Activated B cell treated with CpG ODN at 0.5 μM for 24 hours (primary cell): ENCODE results near the gene RAB11FIP3. TPM values are rescaled to one million over a fixed set of nuclear protein-coding genes. Genes with fewer than 3 reads are reported as not detected.

ENCODE experiments used
- ATAC-seq: fragments of 200-7000 bp; cut with Tn5 transposase; one replicate; pipeline ENCODE4 v1.10.0; 2021; ENCODE audit warnings: low read depth, mild to moderate bottlenecking, moderate library complexity
- CTCF ChIA-PET: fragments of 350-600 bp; sonication (Branson Sonifier 250); formaldehyde crosslinking; loops from one replicate; lab custom pipeline; 2021; ENCODE audit warnings: antibody characterized with exemption; lab: Charles Lee
- POLR2A ChIA-PET: fragments of 350-600 bp; sonication (Branson Sonifier 250); formaldehyde crosslinking; loops from one replicate; lab custom pipeline; 2021; ENCODE audit warnings: antibody characterized with exemption; lab: Charles Lee
- DNase-seq: peaks from one replicate; pipeline ENCODE4 v3.0.0; 2022
- H3K27ac Mint-ChIP-seq: one replicate; pipeline ENCODE4 v1.8.0; 2020; ENCODE audit warnings: mixed read lengths
- H3K27me3 Mint-ChIP-seq: one replicate; pipeline ENCODE4 v1.8.0; 2021; ENCODE audit warnings: mixed read lengths
- H3K36me3 Mint-ChIP-seq: one replicate; pipeline ENCODE4 v1.8.0; 2021; ENCODE audit warnings: low read depth, mixed read lengths
- H3K4me1 Mint-ChIP-seq: one replicate; pipeline ENCODE4 v1.8.0; 2021; ENCODE audit warnings: mixed read lengths
- H3K4me3 Mint-ChIP-seq: one replicate; pipeline ENCODE4 v1.8.0; 2020; ENCODE audit warnings: mild to moderate bottlenecking, mixed read lengths
- H3K9me3 Mint-ChIP-seq: one replicate; pipeline ENCODE4 v1.8.0; 2020; ENCODE audit warnings: mixed read lengths
- intact Hi-C: fragments of 100-400 bp; cut with micrococcal nuclease; formaldehyde crosslinking; loops from one replicate; pipeline ENCODE4 v1.15.1; 2024
- total RNA-seq: library from RNA; stranded (reverse); gene quantifications from 2 replicates; pipeline ENCODE4 v1.2.3, GENCODE V29; 2022
- TF ChIP-seq, protein P1 (sequence below): fragments of 200-600 bp; IDR thresholded peaks from one replicate; pipeline ENCODE4 v1.8.0; 2022; ENCODE audit warnings: antibody characterized with exemption, mild to moderate bottlenecking

RAB11FIP3 gene
- total RNA-seq, 1 donor from 2014 or later, result 35.4 TPM

DNA sequence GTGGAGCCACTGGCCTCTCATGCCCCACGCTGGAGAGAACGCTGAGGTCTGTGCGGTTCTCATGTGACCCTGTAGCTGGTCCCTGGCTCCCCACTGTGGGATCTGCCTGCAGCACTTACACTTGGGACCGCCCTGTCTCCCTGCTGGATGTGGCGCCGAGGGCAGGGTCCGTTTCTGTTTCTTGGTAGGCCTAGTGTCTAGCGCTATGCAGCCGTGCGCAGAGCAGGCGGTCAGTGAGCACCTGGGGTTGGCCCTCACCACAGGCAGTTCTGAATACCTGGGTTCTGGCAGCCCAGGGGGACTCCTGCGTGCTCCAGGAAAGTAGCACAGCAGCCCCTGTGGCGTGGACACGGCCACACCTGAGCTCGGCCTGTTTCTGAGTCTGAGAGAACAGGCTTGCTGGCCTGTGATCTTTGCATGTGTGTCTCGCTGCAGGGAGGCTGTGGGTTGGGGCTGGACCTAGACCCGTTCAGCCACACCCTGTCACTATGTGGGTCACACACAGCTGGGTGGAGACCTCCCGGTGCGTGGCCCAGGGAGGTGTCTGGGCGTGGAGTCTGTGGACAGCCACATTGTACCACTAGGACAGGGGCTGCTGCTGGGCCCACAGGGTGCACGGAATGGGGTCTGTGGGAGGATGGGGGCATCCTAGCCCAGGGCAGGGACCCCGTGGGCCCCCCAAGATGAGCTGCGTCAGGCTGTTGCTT lies 104.8 kb downstream of the RAB11FIP3 start:
- TF ChIP-seq, protein P1, sequence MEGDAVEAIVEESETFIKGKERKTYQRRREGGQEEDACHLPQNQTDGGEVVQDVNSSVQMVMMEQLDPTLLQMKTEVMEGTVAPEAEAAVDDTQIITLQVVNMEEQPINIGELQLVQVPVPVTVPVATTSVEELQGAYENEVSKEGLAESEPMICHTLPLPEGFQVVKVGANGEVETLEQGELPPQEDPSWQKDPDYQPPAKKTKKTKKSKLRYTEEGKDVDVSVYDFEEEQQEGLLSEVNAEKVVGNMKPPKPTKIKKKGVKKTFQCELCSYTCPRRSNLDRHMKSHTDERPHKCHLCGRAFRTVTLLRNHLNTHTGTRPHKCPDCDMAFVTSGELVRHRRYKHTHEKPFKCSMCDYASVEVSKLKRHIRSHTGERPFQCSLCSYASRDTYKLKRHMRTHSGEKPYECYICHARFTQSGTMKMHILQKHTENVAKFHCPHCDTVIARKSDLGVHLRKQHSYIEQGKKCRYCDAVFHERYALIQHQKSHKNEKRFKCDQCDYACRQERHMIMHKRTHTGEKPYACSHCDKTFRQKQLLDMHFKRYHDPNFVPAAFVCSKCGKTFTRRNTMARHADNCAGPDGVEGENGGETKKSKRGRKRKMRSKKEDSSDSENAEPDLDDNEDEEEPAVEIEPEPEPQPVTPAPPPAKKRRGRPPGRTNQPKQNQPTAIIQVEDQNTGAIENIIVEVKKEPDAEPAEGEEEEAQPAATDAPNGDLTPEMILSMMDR, result no peak
- DNase-seq (no peak), ATAC-seq (no peak)
- H3K4me3 Mint-ChIP-seq, result no peak overlapping the region
- intact Hi-C loops, result no loop called here
- peaks cover 34% of the 10 kb centered on the region for H3K4me1 Mint-ChIP-seq
- H3K27ac Mint-ChIP-seq, result no peak overlapping the region
- H3K9me3 Mint-ChIP-seq, result no peaks in the 10 kb centered on the region
- ChIA-PET POLR2A (interaction anchor here (0.6 kb wide), 1 partner anchor 423 kb away, joined by 8 read pairs; no protein-coding TSS in a partner anchor), CTCF (no interaction called here)
- no peaks in the 10 kb centered on the region for H3K27me3 Mint-ChIP-seq
- H3K36me3 Mint-ChIP-seq, result no peaks in the 10 kb centered on the region

DNA sequence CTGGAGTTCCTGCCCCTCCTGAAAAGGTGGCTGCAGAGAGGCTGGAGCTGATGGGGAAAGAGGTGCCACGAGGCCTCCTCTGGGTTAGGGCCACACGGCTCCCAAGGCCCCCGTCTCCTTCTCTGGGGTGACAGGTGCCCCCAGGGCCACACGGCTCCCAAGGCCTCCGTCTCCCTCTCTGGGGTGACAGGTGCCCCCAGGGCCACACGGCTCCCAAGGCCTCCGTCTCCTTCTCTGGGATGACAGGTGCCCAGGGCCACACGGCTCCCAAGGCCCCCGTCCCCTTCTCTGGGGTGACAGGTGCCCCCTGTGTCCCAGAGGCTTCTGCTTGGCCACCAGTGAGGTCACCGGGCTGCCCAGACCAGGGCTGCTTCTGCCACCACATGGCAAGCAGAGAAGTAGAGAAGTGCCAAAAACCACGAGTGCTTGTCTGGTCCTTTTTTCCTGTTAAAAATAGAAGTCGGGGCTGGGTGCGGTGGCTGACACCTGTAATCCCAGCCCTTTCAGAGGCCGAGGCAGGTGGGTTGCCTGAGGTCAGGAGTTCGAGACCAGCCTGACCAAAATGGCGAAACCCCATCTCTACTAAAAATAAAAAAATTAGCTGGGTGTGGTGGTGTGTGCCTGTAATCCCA lies 106.2 kb downstream of the RAB11FIP3 start:
- H3K4me3 Mint-ChIP-seq, result no peak overlapping the region
- CTCF ChIA-PET, result no interaction called here

DNA sequence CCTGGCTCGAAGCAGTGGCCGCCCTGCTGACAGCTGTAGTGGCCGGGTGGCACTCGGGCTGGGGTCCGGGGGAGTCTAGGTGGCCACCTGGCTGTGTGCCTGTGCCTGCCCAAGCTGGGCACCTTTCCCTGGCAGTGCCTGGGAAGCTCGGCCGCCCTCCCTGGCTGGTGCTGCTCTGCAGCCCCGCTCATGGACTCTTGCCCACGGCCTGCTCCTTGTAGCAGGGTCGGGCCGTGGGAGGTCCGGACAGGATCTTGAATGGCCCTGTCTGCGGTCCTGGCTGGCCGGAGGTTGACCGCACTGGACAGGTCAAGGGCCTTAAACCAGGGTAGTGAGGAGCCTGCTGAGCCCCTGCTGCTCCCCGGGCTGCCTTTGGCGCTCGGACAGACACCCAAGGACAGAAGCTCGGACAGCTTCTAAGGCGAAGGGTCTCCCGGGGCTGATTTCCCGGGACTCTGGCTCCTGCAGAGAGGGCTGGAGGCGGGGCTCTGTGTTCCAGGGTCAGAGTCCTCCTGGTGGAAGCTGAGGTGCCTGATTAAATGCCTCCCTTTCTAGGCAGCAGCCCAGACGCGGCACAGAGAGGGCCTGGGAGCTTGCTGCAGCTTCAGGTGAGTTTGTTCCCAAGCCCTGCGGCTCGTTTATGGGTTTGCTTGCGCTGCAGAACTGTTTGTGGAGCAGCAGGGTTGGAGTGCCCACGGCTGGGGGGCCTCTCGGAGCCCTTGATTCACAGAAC lies 108.1 kb downstream of the RAB11FIP3 start:
- Mint-ChIP-seq H3K4me3 (no peak overlapping the region), H3K9me3 (no peaks in the 10 kb centered on the region), H3K27me3 (no peaks in the 10 kb centered on the region), H3K27ac (no peak overlapping the region), H3K36me3 (peaks cover 9% of the 10 kb centered on the region), H3K4me1 (peaks cover 19% of the 10 kb centered on the region)
- TF ChIP-seq, protein P1, result no peak
- ATAC-seq, result no peak
- POLR2A ChIA-PET, result interaction anchor here (0.6 kb wide), 1 partner anchor 11 kb away, joined by 3 read pairs; no protein-coding TSS in a partner anchor
- CTCF ChIA-PET, result no interaction called here
- intact Hi-C loops, result no loop called here
- no peak for DNase-seq

More for the DNA sequence above, 106.2 kb downstream of the RAB11FIP3 start:
- POLR2A ChIA-PET, result no interaction called here
- H3K27ac Mint-ChIP-seq, result no peak overlapping the region
- ATAC-seq (no peak), DNase-seq (no peak)
- TF ChIP-seq, protein P1, result no peak
- peaks cover 21% of the 10 kb centered on the region for H3K4me1 Mint-ChIP-seq
- no peaks in the 10 kb centered on the region for H3K27me3 Mint-ChIP-seq
- intact Hi-C loops, result no loop called here
- no peaks in the 10 kb centered on the region for H3K9me3 Mint-ChIP-seq
- H3K36me3 Mint-ChIP-seq, result no peaks in the 10 kb centered on the region

DNA sequence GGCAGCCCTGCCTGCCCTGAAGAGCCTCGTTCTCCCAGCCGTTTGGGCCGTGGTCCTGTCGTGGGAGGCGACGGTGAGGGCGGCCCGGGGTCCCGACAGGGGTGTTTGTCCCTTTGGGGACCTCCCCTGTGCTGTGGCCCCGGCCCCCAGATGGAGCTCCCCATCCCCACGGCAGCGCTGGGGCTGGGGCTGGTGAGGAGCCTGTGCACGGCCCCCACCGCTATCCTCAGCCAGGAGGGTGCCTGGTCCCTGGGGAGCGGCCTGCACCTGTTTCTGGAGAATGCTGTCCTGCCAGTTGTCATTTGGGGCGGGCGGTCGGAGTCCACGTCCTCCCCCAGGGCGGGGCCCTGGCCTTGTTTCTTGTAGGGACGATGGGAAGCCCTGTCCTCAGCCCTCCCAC lies 108.7 kb downstream of the RAB11FIP3 start:
- ATAC-seq, result no peak
- ChIA-PET CTCF (no interaction called here), POLR2A (interaction anchor here (0.6 kb wide), 1 partner anchor 12 kb away, joined by 3 read pairs; no protein-coding TSS in a partner anchor)
- peaks cover 13% of the 10 kb centered on the region for H3K4me1 Mint-ChIP-seq
- H3K36me3 Mint-ChIP-seq, result peaks cover 12% of the 10 kb centered on the region
- no peaks in the 10 kb centered on the region for H3K9me3 Mint-ChIP-seq
- TF ChIP-seq, protein P1, result no peak
- H3K27me3 Mint-ChIP-seq, result no peaks in the 10 kb centered on the region
- DNase-seq, result no peak
- H3K4me3 Mint-ChIP-seq, result no peak overlapping the region
- H3K27ac Mint-ChIP-seq, result no peak overlapping the region
- intact Hi-C loops, result no loop called here
